HCT116 (cell line): ENCODE results near the gene SEMA4A. TPM values are rescaled to one million over a fixed set of nuclear protein-coding genes. Genes with fewer than 3 reads are reported as not detected.

ENCODE experiments used
- ATAC-seq: fragments of 200-7000 bp; cut with Tn5 transposase; 2 replicates; pipeline ENCODE4 v1.9.1; 2020; ENCODE audit warnings: mild to moderate bottlenecking, moderate library complexity
- BruUV-seq: library from RNA; stranded (reverse); fragments of 400-500 nt; replicated peaks from 2 replicates; lab custom pipeline; 2021; lab: Mats Ljungman, UMichigan
- CTCF ChIA-PET: fragments of 300-600 bp; sonication (Branson Sonifier 250); formaldehyde crosslinking; loops from one replicate; lab custom pipeline; 2021; ENCODE audit warnings: antibody characterized with exemption; lab: Charles Lee
- POLR2A ChIA-PET: fragments of 300-600, 350-600 bp; sonication (Branson Sonifier 250); formaldehyde crosslinking; loops from one replicate; lab custom pipeline; 2021; ENCODE audit warnings: antibody characterized with exemption; lab: Charles Lee
- RAD21 ChIA-PET, 2 experiments: fragments of 300-600 bp; sonication (Branson Sonifier 250); formaldehyde crosslinking; loops; one replicate each; lab custom pipeline; 2023; ENCODE audit warnings: low total read pairs in 2 of 2; ENCODE audit not compliant: uncharacterized antibody in 2 of 2, unreplicated experiment in 2 of 2, low non-redundant PET in 1 of 2; lab: Charles Lee
- DNase-seq: peaks from one replicate; pipeline ENCODE4 v3.0.0-alpha.2; 2010; ENCODE audit warnings: low read depth, low spot score
- H2AFZ ChIP-seq: fragments of 200-600 bp; shearing (Covaris generic), sonication (generic); 2 replicates; pipeline ENCODE4 v1.6.1; 2017; ENCODE audit warnings: low read depth, mixed run types, mixed read lengths, antibody characterized with exemption, low read length; ENCODE audit not compliant: poor library complexity, severe bottlenecking
- H3K27ac ChIP-seq: 2 replicates; pipeline ENCODE4 v1.5.1; 2012; ENCODE audit warnings: low read depth, low read length
- H3K27me3 ChIP-seq: fragments of 200-600 bp; sonication (generic); 2 replicates; pipeline ENCODE4 v1.6.1; 2016; ENCODE audit warnings: mixed run types, low read length, mixed read lengths; ENCODE audit not compliant: insufficient read depth
- H3K36me3 ChIP-seq, 2 experiments: fragments of 200-500 bp in 1 of 2; fragments of 200-600 bp in 1 of 2; sonication (Bioruptor generic) in 1 of 2; sonication (generic) in 1 of 2; 2 replicates each; pipeline versions ENCODE4 v1.5.1 to v1.6.1; 2014 to 2016; ENCODE audit warnings: low read length in 2 of 2, inconsistent platforms in 1 of 2, mixed read lengths in 1 of 2, mixed run types in 1 of 2; ENCODE audit not compliant: insufficient read depth in 2 of 2, control insufficient read depth in 1 of 2
- H3K4me1 ChIP-seq, 2 experiments: fragments of 200-600 bp in 1 of 2; sonication (generic) in 1 of 2; 2 replicates each; pipeline versions ENCODE4 v1.5.1 to v1.6.1; 2012 to 2017; ENCODE audit warnings: low read length in 2 of 2, inconsistent platforms in 1 of 2, mild to moderate bottlenecking in 1 of 2, mixed read lengths in 1 of 2, mixed run types in 1 of 2, moderate library complexity in 1 of 2; ENCODE audit not compliant: insufficient read depth in 2 of 2, control insufficient read depth in 1 of 2
- H3K4me2 ChIP-seq: fragments of 200-600 bp; sonication (generic); 2 replicates; pipeline ENCODE4 v1.6.1; 2017; ENCODE audit warnings: mixed run types, low read length, mixed read lengths
- H3K4me3 ChIP-seq, 2 experiments: fragments of 200-600 bp in 1 of 2; sonication (generic) in 1 of 2; replicated peaks in 1 of 2; 2 replicates each; pipeline ENCODE4 v1.5.1; 2011 to 2016; ENCODE audit warnings: low read length in 2 of 2, control low read depth in 1 of 2, low read depth in 1 of 2, mild to moderate bottlenecking in 1 of 2, mixed read lengths in 1 of 2, mixed run types in 1 of 2
- H3K79me2 ChIP-seq: fragments of 200-600 bp; sonication (generic); 2 replicates; pipeline ENCODE4 v1.6.1; 2017; ENCODE audit warnings: mild to moderate bottlenecking, mixed run types, low read length, moderate library complexity, mixed read lengths; ENCODE audit not compliant: insufficient read depth
- H3K9ac ChIP-seq: fragments of 200-600 bp; sonication (generic); 2 replicates; pipeline ENCODE4 v1.6.1; 2016; ENCODE audit warnings: low read length, mixed read lengths
- H3K9me2 ChIP-seq: fragments of 200-600 bp; sonication (generic), shearing (Covaris generic); 2 replicates; pipeline ENCODE4 v1.6.1; 2017; ENCODE audit warnings: mixed run types, mild to moderate bottlenecking, moderate library complexity; ENCODE audit not compliant: insufficient read depth
- H3K9me3 ChIP-seq, 2 experiments: fragments of 200-500 bp in 1 of 2; fragments of 200-600 bp in 1 of 2; sonication (Bioruptor generic) in 1 of 2; sonication (generic) in 1 of 2; 2 replicates each; pipeline ENCODE4 v1.6.1; 2014 to 2017; ENCODE audit warnings: low read length in 2 of 2, mixed read lengths in 2 of 2, inconsistent platforms in 1 of 2, low read depth in 1 of 2, mild to moderate bottlenecking in 1 of 2, mixed run types in 1 of 2, moderate library complexity in 1 of 2; ENCODE audit not compliant: control insufficient read depth in 1 of 2, insufficient read depth in 1 of 2
- H4K20me1 ChIP-seq: fragments of 200-600 bp; sonication (generic), shearing (Covaris generic); 2 replicates; pipeline ENCODE4 v1.6.1; 2017; ENCODE audit warnings: mixed run types, mild to moderate bottlenecking, moderate library complexity; ENCODE audit not compliant: insufficient read depth
- CEBPB ChIP-seq: IDR thresholded peaks from 2 replicates; pipeline ENCODE4 v1.6.1; 2012; ENCODE audit warnings: low read depth
- POLR2AphosphoS5 ChIP-seq: IDR thresholded peaks from 2 replicates; pipeline ENCODE4 v1.6.1; 2011; ENCODE audit warnings: mild to moderate bottlenecking, low read depth, low read length, moderate library complexity
- SIN3A ChIP-seq: IDR thresholded peaks from 2 replicates; pipeline ENCODE4 v1.6.1; 2012; ENCODE audit warnings: low read depth
- SRF ChIP-seq: IDR thresholded peaks from 2 replicates; pipeline ENCODE4 v1.6.1; 2012; ENCODE audit warnings: low read depth
- TCF7L2 ChIP-seq: IDR thresholded peaks from 2 replicates; pipeline ENCODE4 v1.7.0; 2011; ENCODE audit warnings: borderline replicate concordance, inconsistent platforms; ENCODE audit not compliant: insufficient read depth, insufficient read length; ENCODE audit errors: extremely low read depth
- ZFX ChIP-seq: fragments of 450-650 bp; IDR thresholded peaks from 2 replicates; pipeline ENCODE4 v1.6.1; 2017
- intact Hi-C: fragments of 100-400 bp; cut with micrococcal nuclease; formaldehyde crosslinking; loops from 2 replicates; pipeline ENCODE4 v1.10.0; 2022
- total RNA-seq: library from RNA; stranded (reverse); gene quantifications from one replicate; pipeline ENCODE4 v1.2.1, GENCODE V29; 2021; ENCODE audit not compliant: unreplicated experiment
- TF ChIP-seq, protein P1 (sequence below): IDR thresholded peaks from 2 replicates; pipeline ENCODE4 v1.6.1; 2012

The SEMA4A gene
- total RNA-seq, 1 experiment from 2014 or later, result 0.39 TPM

DNA sequence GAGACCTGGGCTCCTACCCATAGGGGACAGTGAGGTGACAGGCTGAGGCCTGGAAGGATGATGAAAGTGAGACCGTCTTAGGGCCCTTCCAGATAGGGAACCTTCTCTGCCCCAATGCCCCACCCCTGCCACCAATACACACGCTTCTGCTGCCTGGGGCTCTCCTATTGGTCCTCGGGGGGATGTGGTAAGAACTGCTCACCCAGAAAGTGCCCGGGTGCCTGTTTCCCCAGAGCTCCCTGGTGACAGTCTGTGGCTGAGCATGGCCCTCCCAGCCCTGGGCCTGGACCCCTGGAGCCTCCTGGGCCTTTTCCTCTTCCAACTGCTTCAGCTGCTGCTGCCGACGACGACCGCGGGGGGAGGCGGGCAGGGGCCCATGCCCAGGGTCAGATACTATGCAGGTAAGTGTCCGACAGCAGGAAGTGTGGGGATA, 948 bp downstream of the SEMA4A start (continued):
- TF ChIP-seq TCF7L2 (no peak), SRF (no peak), SIN3A (no peak)
- TF ChIP-seq, all 23 proteins: peak for 0

DNA sequence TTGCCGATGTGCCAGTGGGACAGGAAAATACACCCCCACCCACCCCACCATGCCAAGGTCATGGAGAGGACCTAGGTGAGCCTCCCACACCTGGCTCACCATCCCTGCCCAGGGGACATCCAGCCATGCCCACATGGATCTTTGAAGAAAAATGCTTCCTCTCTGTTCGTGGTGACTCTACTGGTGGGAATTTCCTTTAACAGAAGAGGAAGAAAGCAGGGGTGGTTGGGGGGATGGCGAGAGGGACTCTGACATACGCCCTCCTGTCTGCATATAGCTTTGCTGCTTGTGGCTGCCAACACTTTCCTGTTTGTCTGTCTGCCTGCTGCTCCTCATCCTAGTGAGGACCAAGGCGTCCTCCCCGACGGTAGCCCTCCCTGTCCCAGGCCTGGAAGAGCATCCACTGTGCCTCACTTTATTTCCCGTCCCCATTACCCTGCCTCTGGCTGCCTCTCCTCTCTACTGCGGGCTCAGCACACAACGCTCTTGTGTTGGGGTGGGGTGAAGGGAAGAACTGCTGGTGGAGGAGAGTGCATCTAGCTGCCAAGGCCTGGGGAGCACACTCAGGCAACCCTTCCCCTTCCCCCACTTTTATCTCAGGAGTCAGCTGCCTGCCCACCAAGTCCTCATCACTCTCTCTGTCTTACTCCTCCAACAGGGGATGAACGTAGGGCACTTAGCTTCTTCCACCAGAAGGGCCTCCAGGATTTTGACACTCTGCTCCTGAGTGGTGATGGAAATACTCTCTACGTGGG, 2.5 kb downstream of the SEMA4A start:
- RAD21 ChIA-PET, result no interaction called here
- ATAC-seq (no peak), DNase-seq (no peak)
- BruUV-seq, result no TSS peak
- POLR2A ChIA-PET, result interaction anchor here (0.8 kb wide), 1 partner anchor 57 kb away, joined by 3 read pairs; the partner anchor contains the start of gene PMF1
- TF ChIP-seq SRF (no peak), ZFX (no peak), POLR2AphosphoS5 (no peak), CEBPB (no peak)
- TF ChIP-seq, protein P1, sequence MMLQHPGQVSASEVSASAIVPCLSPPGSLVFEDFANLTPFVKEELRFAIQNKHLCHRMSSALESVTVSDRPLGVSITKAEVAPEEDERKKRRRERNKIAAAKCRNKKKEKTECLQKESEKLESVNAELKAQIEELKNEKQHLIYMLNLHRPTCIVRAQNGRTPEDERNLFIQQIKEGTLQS, result no peak
- Histone ChIP-seq H4K20me1 (no peaks in the 10 kb centered on the region), H3K9me2 (no peaks in the 10 kb centered on the region), H3K4me1 (no peaks in the 10 kb centered on the region), H3K27me3 (0 out of 2 replicates have a peak, but pooled peaks cover 6% of the 10 kb centered on the region), H3K79me2 (no peaks in the 10 kb centered on the region), H3K36me3 (no peaks in the 10 kb centered on the region), H3K4me3 (no peak overlapping the region), H3K4me2 (no peak overlapping the region), H3K27ac (no peak overlapping the region), H3K9me3 (no peaks in the 10 kb centered on the region), H2AFZ (no peak overlapping the region), H3K9ac (no peak overlapping the region)
- intact Hi-C loops, result no loop called here
- CTCF ChIA-PET, result interaction anchor here (1.2 kb wide), 1 partner anchor 10 kb away, joined by 4 read pairs; no protein-coding TSS in a partner anchor
